SK-N-SH (cell line): ENCODE measurements around the gene CCDC154.

Experiments
- FOXJ3 ChIP-seq: sonication (generic); formaldehyde crosslinking; IDR thresholded peaks from 2 replicates; pipeline ENCODE4 v1.5.1; 2020; ENCODE audit warnings: mild to moderate bottlenecking, missing genetic modification reagents
- SIN3A ChIP-seq: IDR thresholded peaks from 2 replicates; pipeline ENCODE4 v1.6.1; 2012; ENCODE audit warnings: low read depth, mild to moderate bottlenecking, low read length, moderate library complexity, borderline replicate concordance

DNA sequence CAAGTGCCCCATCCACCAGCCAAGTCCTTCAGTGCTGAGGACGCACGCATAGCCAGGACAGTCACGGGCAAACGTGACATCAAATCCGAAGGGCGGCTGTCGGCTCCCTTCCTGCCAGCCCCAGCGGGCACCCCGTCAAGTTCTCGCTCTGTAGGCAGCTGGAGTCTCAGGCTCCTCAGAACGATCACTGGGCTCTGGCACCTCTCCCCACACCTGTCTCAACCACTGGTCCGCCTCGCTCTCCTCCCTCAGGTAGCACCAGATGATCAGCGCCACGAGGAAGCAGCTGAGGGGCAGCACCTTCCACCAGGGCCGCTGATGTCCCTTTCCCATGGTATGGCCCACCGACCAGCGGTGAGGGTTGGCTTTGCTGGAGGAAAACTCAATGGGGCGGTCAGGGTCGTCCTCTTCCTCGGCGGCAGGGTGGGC lies 24.2 kb downstream of the CCDC154 start:
- TF ChIP-seq SIN3A (no peak), FOXJ3 (CRISPR knock-in tag) (no peak)
